Transverse colon (tissue), 4 donors: Measurements from ENCODE around the gene RLN1. TPM values are rescaled to one million over a fixed set of nuclear protein-coding genes. Genes with fewer than 3 reads are reported as not detected.
"Not testable (repeated sequence)": the region's sequence is repeated elsewhere in the genome, so short reads cannot be mapped to it uniquely, and the experiment has no call there.

ENCODE experiments used
- DNase-seq: peaks from one replicate; pipeline ENCODE4 v3.0.0-alpha.2; 2019
- H3K27ac ChIP-seq, 4 donors: fragments of 200-600 bp; sonication (generic); 2 replicates each; pipeline ENCODE4 v1.5.1; 2016 to 2018; ENCODE audit warnings: inconsistent platforms in 4 of 4
- H3K27me3 ChIP-seq: fragments of 200-600 bp; sonication (generic); 2 replicates; pipeline ENCODE4 v1.5.1; 2017; ENCODE audit warnings: inconsistent platforms
- H3K36me3 ChIP-seq, 4 donors: fragments of 200-600 bp; sonication (generic); 2 replicates each; pipeline ENCODE4 v1.5.1; 2017 to 2019; ENCODE audit warnings: inconsistent platforms in 4 of 4
- H3K4me1 ChIP-seq, 4 donors: fragments of 200-600 bp; sonication (generic); 2 replicates each; pipeline ENCODE4 v1.5.1; 2017 to 2020; ENCODE audit warnings: inconsistent platforms in 4 of 4
- H3K4me3 ChIP-seq, 4 donors: fragments of 200-600 bp; sonication (generic); 1 replicate in 1 of 4; 2 replicates in 3 of 4; pipeline versions ENCODE4 v1.5.1 to v1.6.1; 2017 to 2019; ENCODE audit warnings: inconsistent platforms in 4 of 4
- H3K9me3 ChIP-seq, 2 donors: fragments of 200-600 bp; sonication (generic); 2 replicates each; pipeline ENCODE4 v1.5.1; 2017 to 2019; ENCODE audit warnings: inconsistent platforms in 2 of 2
- EP300 ChIP-seq: sonication (generic); formaldehyde crosslinking; IDR thresholded peaks from one replicate; pipeline ENCODE4 v1.6.1; 2017; ENCODE audit warnings: antibody characterized with exemption, low read depth
- POLR2A ChIP-seq: fragments of 450-650 bp; IDR thresholded peaks from one replicate; pipeline ENCODE4 v1.6.1; 2016; ENCODE audit warnings: antibody characterized with exemption, mild to moderate bottlenecking, moderate library complexity
- POLR2AphosphoS5 ChIP-seq, 3 donors: sonication (generic); formaldehyde crosslinking; IDR thresholded peaks; one replicate each; pipeline ENCODE4 v1.6.1; 2016; ENCODE audit warnings: antibody characterized with exemption in 3 of 3
- WGBS, 2 donors: methylation state at CpG; one replicate each; pipeline ENCODE4 v1.1.5; 2018; ENCODE audit warnings: low coverage in 1 of 2; 5-methylcytosine and 5-hydroxymethylcytosine counted together
- in situ Hi-C, 4 donors: fragments of 200-750 bp; cut with MboI; loops; one replicate each; pipeline versions ENCODE4 v1.15.0 to v1.15.1; 2017; ENCODE audit warnings: low sequenced_read_pairs in 3 of 4, low pct_ligation_motif_present in 1 of 4, low pct_unique_long_range_greater_than_20kb in 1 of 4
- intact Hi-C: fragments of 100-400 bp; cut with DNase I; formaldehyde crosslinking; loops from one replicate; pipeline ENCODE4 v1.15.1; 2023; ENCODE audit warnings: low total_unique reads
- total RNA-seq, 4 donors: library from RNA; depleted of rRNA; stranded (reverse); fragments of >200 nt; gene quantifications; one replicate each; pipeline ENCODE4 v1.1.0, GENCODE V29; 2016
- TF ChIP-seq, protein P1 (sequence below), 5 experiments: fragments of 200-600 bp in 3 of 5; fragments of 450-650 bp in 2 of 5; sonication (generic) in 3 of 5; IDR thresholded peaks; 1 replicate in 2 of 5; 2 replicates in 3 of 5; pipeline ENCODE4 v1.5.1; 2016 to 2017; ENCODE audit warnings: antibody characterized with exemption in 5 of 5, inconsistent platforms in 3 of 5, mild to moderate bottlenecking in 2 of 5, moderate library complexity in 1 of 5

The RLN1 gene
- total RNA-seq, 4 donors from 2014 or later: 0.79 TPM; not detected in 3

DNA sequence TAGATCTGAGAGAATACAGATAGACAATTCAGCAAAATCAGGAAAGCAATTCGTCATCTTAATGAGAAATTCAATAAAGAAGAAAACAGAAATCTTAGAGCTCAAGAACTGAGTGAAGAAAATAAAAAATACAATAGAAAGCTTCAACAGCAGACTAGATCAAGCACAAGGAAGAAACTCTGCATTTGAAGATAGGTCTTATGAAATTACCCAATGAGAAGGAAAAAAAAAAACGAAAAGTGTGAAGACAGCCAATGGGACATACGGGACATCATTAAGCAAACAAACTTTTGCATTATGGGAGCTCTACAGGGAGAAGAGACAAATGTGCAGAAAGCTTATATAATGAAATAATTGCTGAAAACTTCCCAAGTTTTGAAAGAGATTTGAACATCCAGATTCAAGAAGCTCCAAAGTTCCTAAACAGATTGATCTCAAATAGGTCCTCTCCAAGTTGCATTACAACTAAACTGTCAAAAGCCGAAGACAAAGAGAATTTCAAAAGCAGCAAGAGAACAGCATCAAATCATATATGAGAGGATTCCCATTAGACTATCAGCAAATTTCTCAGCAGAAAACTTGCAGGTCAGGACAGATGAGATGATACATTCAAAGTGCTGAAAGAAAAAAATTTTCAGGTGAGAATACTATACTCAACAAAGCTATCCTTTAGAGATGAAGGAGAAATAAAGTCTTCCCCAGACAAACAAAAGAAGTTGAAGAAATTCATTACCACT is 24.3 kb downstream of the RLN1 start:
- no peaks in the 10 kb centered on the region for H3K27me3 ChIP-seq
- intact Hi-C loops: no loop called here
- WGBS, 2 donors: 65 to 69% methylated on average over 4 of the region's 4 CpGs

DNA sequence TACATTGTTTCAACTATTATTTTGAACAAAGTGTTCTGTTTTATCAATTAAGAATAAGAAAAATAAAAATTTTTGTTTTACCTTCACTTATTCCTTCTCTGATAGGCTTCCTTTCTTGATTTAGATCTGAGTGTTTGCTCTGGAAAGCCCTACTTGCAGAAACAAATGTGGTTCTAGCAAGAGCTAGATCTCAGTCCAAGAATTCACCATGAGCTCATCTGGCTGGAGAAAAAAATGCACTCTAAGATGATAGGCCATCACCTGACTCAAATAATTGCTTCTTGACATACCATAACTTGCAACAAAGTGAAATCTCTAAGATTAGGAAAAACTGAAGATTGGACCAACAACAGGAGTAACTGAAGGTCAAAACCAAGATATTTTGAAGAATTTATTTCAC is 28.8 kb downstream of the RLN1 start:
- Histone ChIP-seq H3K36me3 (no peaks in the 10 kb centered on the region), H3K9me3 (peaks cover 10 to 12% of the 10 kb centered on the region in 2 donors), H3K4me1 (no peaks in the 10 kb centered on the region), H3K27me3 (no peaks in the 10 kb centered on the region), H3K4me3 (no peak overlapping the region), H3K27ac (no peak overlapping the region)
- in situ Hi-C loops: loop anchor here in 1 of 4 donors (25.0 kb wide), 1 partner anchor 276 kb away; no protein-coding TSS in a partner anchor
- TF ChIP-seq POLR2AphosphoS5 (IDR thresholded peaks at IDR 0.05) (no peak), POLR2A (no peak), EP300 (no peak)
- intact Hi-C loops: no loop called here
- no peak for DNase-seq

More for the DNA sequence above, 24.3 kb downstream of the RLN1 start:
- in situ Hi-C loops: loop anchor here in 1 of 4 donors (25.0 kb wide), 1 partner anchor 272 kb away; no protein-coding TSS in a partner anchor
- DNase-seq: no peak
- no peak for TF ChIP-seq EP300
- no peak for TF ChIP-seq POLR2A
- TF ChIP-seq, protein P1, sequence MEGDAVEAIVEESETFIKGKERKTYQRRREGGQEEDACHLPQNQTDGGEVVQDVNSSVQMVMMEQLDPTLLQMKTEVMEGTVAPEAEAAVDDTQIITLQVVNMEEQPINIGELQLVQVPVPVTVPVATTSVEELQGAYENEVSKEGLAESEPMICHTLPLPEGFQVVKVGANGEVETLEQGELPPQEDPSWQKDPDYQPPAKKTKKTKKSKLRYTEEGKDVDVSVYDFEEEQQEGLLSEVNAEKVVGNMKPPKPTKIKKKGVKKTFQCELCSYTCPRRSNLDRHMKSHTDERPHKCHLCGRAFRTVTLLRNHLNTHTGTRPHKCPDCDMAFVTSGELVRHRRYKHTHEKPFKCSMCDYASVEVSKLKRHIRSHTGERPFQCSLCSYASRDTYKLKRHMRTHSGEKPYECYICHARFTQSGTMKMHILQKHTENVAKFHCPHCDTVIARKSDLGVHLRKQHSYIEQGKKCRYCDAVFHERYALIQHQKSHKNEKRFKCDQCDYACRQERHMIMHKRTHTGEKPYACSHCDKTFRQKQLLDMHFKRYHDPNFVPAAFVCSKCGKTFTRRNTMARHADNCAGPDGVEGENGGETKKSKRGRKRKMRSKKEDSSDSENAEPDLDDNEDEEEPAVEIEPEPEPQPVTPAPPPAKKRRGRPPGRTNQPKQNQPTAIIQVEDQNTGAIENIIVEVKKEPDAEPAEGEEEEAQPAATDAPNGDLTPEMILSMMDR (IDR thresholded peaks at IDR 0.05): no peak
- TF ChIP-seq POLR2AphosphoS5 (IDR thresholded peaks at IDR 0.05): no peak
- Histone ChIP-seq H3K9me3 (peaks cover 10 to 12% of the 10 kb centered on the region in 2 donors), H3K27ac (no peak overlapping the region), H3K4me1 (no peaks in the 10 kb centered on the region), H3K4me3 (no peak overlapping the region), H3K36me3 (no peaks in the 10 kb centered on the region)

DNA sequence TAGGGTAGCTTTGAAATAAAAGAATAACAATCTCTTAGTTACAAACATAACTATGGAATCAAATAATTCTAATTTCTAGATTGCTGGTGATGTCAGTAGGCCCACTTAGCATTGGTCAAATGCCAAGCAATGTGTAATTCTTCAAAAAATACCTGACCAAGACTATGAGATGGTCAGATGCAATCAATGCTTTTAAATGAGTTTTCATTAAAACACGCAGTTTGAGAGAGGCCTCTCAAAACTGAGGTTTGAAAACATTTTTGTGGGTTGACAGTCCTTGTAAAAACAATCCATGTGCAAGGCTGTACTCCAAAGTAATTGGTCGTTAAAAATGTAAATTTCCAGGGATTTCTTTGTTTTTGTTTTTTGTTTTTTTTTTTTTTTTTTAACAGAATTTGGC is 33.9 kb downstream of the RLN1 start:
- 86 to 91% methylated on average over 2 of the region's 2 CpGs for WGBS, 2 donors
- DNase-seq: no peak
- Histone ChIP-seq H3K36me3 (no peaks in the 10 kb centered on the region), H3K4me3 (no peak overlapping the region), H3K27me3 (no peaks in the 10 kb centered on the region), H3K9me3 (no peaks in the 10 kb centered on the region), H3K4me1 (peaks cover 0 to 3% (median 1%) of the 10 kb centered on the region in 4 donors), H3K27ac (no peak overlapping the region)
- intact Hi-C loops: no loop called here
- TF ChIP-seq, protein P1 (IDR thresholded peaks at IDR 0.05): no peak
- TF ChIP-seq POLR2AphosphoS5 (IDR thresholded peaks at IDR 0.05) (no peak), POLR2A (no peak), EP300 (no peak)
- in situ Hi-C loops: loop anchor here in 1 of 4 donors (25.0 kb wide), 1 partner anchor 282 kb away; no protein-coding TSS in a partner anchor

DNA sequence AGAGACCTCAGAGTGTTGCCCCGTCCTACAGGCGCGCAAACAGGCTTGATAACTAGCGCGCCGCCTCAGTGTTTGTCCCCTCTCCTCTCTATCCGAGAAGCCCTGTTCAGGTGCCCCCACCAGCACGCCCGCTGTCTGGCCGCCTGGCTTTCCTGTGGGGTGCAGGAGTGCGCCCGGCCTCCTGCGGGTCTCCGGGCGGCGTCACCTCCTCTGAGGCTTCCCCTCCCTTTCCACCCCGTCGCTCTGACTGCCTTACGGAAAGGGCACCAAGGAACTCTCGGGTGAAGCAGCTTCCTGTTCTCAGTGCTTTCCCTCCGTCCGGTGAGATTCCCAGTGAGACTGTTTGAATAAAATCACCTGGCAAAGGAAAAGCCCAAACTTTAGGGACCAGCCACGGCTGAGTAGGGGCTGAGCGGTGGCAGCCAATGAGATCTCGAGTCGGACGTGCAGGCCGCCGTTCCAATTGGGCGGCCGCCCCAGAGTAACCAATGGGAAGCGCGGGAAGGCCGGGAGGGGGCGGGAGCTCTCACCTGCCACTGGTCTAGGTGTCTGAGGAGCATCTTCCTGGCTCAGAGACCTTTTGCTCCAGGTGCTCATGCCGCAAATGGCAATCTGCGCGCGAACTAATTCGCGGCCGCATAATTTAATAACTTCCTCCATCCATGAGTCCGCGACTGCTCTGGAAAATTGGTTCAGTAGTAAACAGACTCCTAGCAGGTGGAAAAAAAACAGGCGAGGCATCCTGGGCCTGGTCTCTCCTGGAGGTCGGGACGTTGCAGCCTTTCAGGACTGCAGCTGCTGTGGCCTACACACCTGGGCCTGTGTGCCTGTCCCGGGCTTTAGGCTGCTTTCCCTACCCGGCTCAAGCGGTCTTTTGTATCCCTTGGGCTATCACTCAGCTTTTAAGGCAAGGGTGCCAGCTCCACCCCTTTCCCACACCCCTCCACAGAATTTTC is 35.6 kb downstream of the RLN1 start, which contains the start of gene RLN2:
RLN2 (minus strand) TSS at position 877 of the 956 bp plus-strand sequence; CDS start at position 741, 136 bp downstream.
- WGBS, 2 donors: 33% methylated on average over 15 of the region's 50 CpGs; no CpG with 5 or more reads in 1 of the 2 donors
- H3K27ac ChIP-seq, intact Hi-C loops, H3K36me3 ChIP-seq, H3K27me3 ChIP-seq, DNase-seq, H3K4me1 ChIP-seq, H3K9me3 ChIP-seq: not testable (repeated sequence)
- in situ Hi-C loops: loop anchor here in 1 of 4 donors (25.0 kb wide), 1 partner anchor 283 kb away; no protein-coding TSS in a partner anchor
- H3K4me3 ChIP-seq: peak within 1 kb of the TSS in 1 of 4 donors; percentile 32

DNA sequence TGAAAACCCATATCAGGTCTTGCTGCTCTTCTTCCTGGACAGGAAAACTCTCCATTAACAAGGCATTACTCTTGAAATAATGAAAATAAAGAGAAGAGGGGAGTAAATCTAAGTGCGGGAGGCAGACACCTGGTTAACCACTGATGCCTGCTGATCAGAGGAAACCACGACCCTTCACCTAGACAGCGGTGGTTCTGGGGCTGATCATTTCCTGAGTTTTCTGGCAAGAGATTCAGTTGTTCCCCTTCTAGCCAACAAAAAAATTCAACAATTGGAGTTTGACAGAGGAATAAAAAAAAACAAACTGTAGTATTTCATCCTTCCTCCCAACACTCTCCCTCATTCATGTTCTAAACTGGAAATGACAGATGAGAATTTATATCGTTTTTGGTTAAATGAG is 38.1 kb downstream of the RLN1 start:
- Histone ChIP-seq H3K9me3 (no peaks in the 10 kb centered on the region), H3K27me3 (no peaks in the 10 kb centered on the region), H3K36me3 (no peaks in the 10 kb centered on the region), H3K4me1 (peaks cover 0 to 3% (median 1%) of the 10 kb centered on the region in 4 donors), H3K27ac (no peak overlapping the region), H3K4me3 (no peak overlapping the region)
- TF ChIP-seq POLR2AphosphoS5 (IDR thresholded peaks at IDR 0.05) (no peak), EP300 (no peak)
- WGBS, 2 donors: 47 to 61% methylated on average over 4 of the region's 4 CpGs
- intact Hi-C loops (no loop called here), in situ Hi-C loops (loop anchor here in 1 of 4 donors (25.0 kb wide), 1 partner anchor 286 kb away; no protein-coding TSS in a partner anchor)
- DNase-seq: no peak
